HG03135 (cell line): Measurements from ENCODE around the gene ANK2.

Source experiments
- ATAC-seq: cut with Tn5 transposase; IDR thresholded peaks from one replicate; pipeline ENCODE4 v1.9.1; 2021; ENCODE audit warnings: mild to moderate bottlenecking, moderate library complexity; ENCODE audit not compliant: unreplicated experiment

ANK2 gene

DNA sequence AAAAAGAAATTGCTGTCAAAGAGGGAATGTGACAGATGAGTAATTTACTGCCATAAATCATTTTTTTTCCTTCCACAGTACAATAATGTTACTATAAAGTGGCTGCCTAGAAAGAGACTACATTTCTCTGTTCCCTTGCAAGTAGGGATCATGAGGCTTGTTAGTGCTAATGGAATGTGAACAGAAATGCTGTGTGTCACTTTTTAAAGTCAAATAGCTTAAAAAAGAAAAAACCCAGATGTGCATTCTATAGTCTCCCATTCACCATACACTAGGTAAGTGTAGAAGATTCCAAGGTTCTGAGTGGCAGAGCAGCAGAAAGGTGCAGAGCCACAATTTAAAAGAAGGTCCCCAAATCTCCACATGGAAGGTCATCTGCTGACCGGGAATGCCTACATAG, 383.7 kb downstream of the ANK2 start:
- ATAC-seq, result no peak
